ENCODE data around the gene MDN1. TPM values are rescaled to one million over a fixed set of nuclear protein-coding genes. Genes with fewer than 3 reads are reported as not detected.
"Not testable (repeated sequence)": the region's sequence is repeated elsewhere in the genome, so short reads cannot be mapped to it uniquely, and the experiment has no call there.

Gene MDN1
- total and polyA plus RNA-seq, 2 donors (not counting 1 experiment from before 2014, with no cell fraction given): 16.5 to 59.5 TPM

DNA sequence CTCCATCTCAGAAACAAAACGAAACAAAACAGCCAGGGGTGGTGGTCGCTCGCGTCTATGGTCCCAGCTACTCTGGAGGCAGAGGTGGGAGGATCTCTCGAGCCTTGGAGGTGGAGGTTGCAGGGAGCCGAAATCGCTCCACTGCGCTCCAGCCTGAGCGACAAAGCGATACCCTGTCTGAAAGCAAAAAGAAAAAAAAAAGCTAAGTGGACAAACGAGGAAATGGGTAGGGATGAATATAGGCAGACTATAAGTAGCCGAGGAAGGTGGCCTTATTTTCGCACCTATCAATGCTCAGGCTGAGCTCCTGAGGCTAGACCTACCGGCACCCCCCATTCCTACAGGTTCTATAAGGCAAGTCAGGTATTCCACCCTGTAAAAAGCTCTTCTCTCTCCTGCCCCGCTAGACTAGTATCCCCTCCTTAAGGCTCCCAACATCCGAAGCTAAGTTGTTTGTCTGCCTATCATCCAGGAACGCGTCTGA lies 9.4 kb upstream of the MDN1 start:
- POLR2A ChIA-PET: interaction anchor here (0.5 to 2.2 kb wide), 5 partner anchors 10 to 539 kb away, joined by 3 to 34 read pairs (median 6); partner anchors contain the start of gene MDN1
- no peaks in the 10 kb centered on the region for H3K27me3 ChIP-seq (replicated peaks in 1 of 4; ENCODE audit: control extremely low read depth in 1 of 4, control insufficient read depth in 3 of 4, insufficient read depth in 4 of 4, low read length in 3 of 4)
- peak overlapping the region; percentile 73 for H3K9ac ChIP-seq (ENCODE audit: low read length)
- H3K4me2 ChIP-seq (replicated peaks; ENCODE audit: low read depth, low read length, poor library complexity, severe bottlenecking): peak overlapping the region; percentile 90
- peaks cover 10 to 20% of the 10 kb centered on the region in 2 donors for H3K4me1 ChIP-seq (ENCODE audit: control insufficient read depth in 2 of 2, insufficient read depth in 2 of 2, low read length in 2 of 2)
- H3K27ac ChIP-seq (ENCODE audit: low read length in 2 of 2): peak overlapping the region; percentile 62 to 83
- ATAC-seq (ENCODE audit: low read depth): peak; percentile 16
- intact Hi-C loops (cut with micrococcal nuclease): loop anchor here (1.0 to 10.0 kb wide), 12 partner anchors 10 to 867 kb away; partner anchors contain the start of genes BACH2, LYRM2, MAP3K7 and MDN1
- Mint-ChIP-seq H3K4me3 (peak overlapping the region; percentile 99), H3K4me1 (peaks cover 26% of the 10 kb centered on the region), H3K9me3 (ENCODE audit: insufficient read depth) (no peaks in the 10 kb centered on the region), H3K27me3 (no peaks in the 10 kb centered on the region), H3K27ac (peak overlapping the region; percentile 95)
- H3K36me3 ChIP-seq (replicated peaks in 1 of 2; ENCODE audit: control extremely low read depth in 1 of 2, control insufficient read depth in 1 of 2, extremely low read depth in 1 of 2, insufficient read depth in 2 of 2, low read length in 1 of 2): peaks cover 0 to 8% of the 10 kb centered on the region in 2 experiments
- peak overlapping the region; percentile 75 to 97 (median 79) for H3K4me3 ChIP-seq (ENCODE audit: control extremely low read depth in 1 of 5, extremely low read depth in 1 of 5, insufficient read depth in 1 of 5, low read depth in 2 of 5, low read length in 4 of 5)
- H3K79me2 ChIP-seq (ENCODE audit: control insufficient read depth, insufficient read depth, low read length): peaks cover 36% of the 10 kb centered on the region
- peak overlapping the region; percentile 100 for H2AFZ ChIP-seq (ENCODE audit: insufficient read depth, low read depth, low read length, poor library complexity, severe bottlenecking)
- 1% methylated on average over 10 of the region's 18 CpGs for WGBS (ENCODE audit: insufficient coverage)
- peaks cover 8% of the 10 kb centered on the region for H4K20me1 ChIP-seq (ENCODE audit: control insufficient read depth, insufficient read depth, low read length, poor library complexity, severe bottlenecking)
- CTCF ChIA-PET: interaction anchor here (0.6 to 2.4 kb wide), 8 partner anchors 9 to 695 kb away, joined by 3 to 22 read pairs (median 3); partner anchors contain the start of gene MDN1
- no peak for DNase-seq
- H3K9me3 ChIP-seq (ENCODE audit: control extremely low read depth in 1 of 3, control insufficient read depth in 2 of 3, insufficient read depth in 1 of 3, low read length in 2 of 3): no peaks in the 10 kb centered on the region
- no peak for TF ChIP-seq CTCF (IDR thresholded peaks at IDR 0.05)
- TF ChIP-seq EZH2 (IDR thresholded peaks at IDR 0.05; ENCODE audit: borderline replicate concordance, insufficient read depth, low read depth, low read length, poor library complexity, severe bottlenecking): no peak

DNA sequence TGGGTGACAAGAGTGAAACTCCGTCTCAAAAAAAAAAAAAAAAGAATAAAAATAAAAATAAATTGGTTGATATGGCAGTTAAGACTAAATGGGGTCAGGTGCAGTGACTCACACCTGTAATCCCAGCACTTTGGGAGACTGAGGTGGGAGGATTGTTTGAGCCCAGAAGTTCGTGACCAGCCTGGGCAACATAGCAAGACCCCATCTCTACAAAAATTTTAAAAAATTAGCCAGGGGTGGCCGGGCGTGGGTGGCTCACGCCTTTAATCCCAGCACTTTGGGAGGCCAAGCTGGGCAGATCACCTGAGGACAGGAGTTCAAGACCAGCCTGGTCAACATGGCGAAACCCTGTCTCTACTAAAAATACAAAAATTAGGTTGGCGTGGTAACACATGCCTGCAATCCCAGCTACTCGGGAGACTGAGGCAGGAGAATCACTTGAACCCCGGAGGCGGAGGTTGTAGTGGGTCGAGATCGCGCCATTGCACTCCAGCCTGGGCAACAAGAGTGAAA lies 8.9 kb upstream of the MDN1 start:
- Histone ChIP-seq H3K4me1 (ENCODE audit: control insufficient read depth in 2 of 2, insufficient read depth in 2 of 2, low read length in 2 of 2) (peaks cover 10 to 19% of the 10 kb centered on the region in 2 donors), H3K9ac (ENCODE audit: low read length) (peak overlapping the region; percentile 73), H3K4me3 (ENCODE audit: control extremely low read depth in 1 of 5, extremely low read depth in 1 of 5, insufficient read depth in 1 of 5, low read depth in 2 of 5, low read length in 4 of 5) (peak overlapping the region; percentile 75 to 97 (median 79)), H2AFZ (ENCODE audit: insufficient read depth, low read depth, low read length, poor library complexity, severe bottlenecking) (peak overlapping the region; percentile 100), H3K79me2 (ENCODE audit: control insufficient read depth, insufficient read depth, low read length) (peaks cover 31% of the 10 kb centered on the region), H3K27ac (ENCODE audit: low read length in 2 of 2) (peak overlapping the region; percentile 62 to 83), H3K4me2 (replicated peaks; ENCODE audit: low read depth, low read length, poor library complexity, severe bottlenecking) (peak overlapping the region; percentile 90)
- H4K20me1 ChIP-seq (ENCODE audit: control insufficient read depth, insufficient read depth, low read length, poor library complexity, severe bottlenecking); DNase-seq; H3K36me3 ChIP-seq (replicated peaks in 1 of 2; ENCODE audit: control extremely low read depth in 1 of 2, control insufficient read depth in 1 of 2, extremely low read depth in 1 of 2, insufficient read depth in 2 of 2, low read length in 1 of 2); H3K27me3 ChIP-seq (replicated peaks in 1 of 4; ENCODE audit: control extremely low read depth in 1 of 4, control insufficient read depth in 3 of 4, insufficient read depth in 4 of 4, low read length in 3 of 4); H3K9me3 Mint-ChIP-seq (ENCODE audit: insufficient read depth); H3K27me3 Mint-ChIP-seq; ATAC-seq (ENCODE audit: low read depth); H3K9me3 ChIP-seq (ENCODE audit: control extremely low read depth in 1 of 3, control insufficient read depth in 2 of 3, insufficient read depth in 1 of 3, low read length in 2 of 3): not testable (repeated sequence)
- 59% methylated on average over 11 of the region's 13 CpGs for WGBS (ENCODE audit: insufficient coverage)
- intact Hi-C loops (cut with micrococcal nuclease): loop anchor here (2.0 to 10.0 kb wide), 10 partner anchors 116 to 866 kb away; partner anchors contain the start of genes BACH2, LYRM2, MAP3K7 and PNRC1
- POLR2A ChIA-PET: interaction anchor here (0.6 to 2.2 kb wide), 6 partner anchors 9 to 456 kb away, joined by 3 to 34 read pairs (median 5); partner anchors contain the start of gene MDN1
- Mint-ChIP-seq H3K27ac (peak overlapping the region; percentile 95), H3K4me1 (peaks cover 23% of the 10 kb centered on the region), H3K4me3 (peak overlapping the region; percentile 99)
- CTCF ChIA-PET: interaction anchor here (1.0 to 2.4 kb wide), 4 partner anchors 9 to 652 kb away, joined by 3 to 22 read pairs (median 6); partner anchors contain the start of gene MDN1
